K562 (cell line): ENCODE results near the gene HNRNPH1. TPM values are rescaled to one million over a fixed set of nuclear protein-coding genes. Genes with fewer than 3 reads are reported as not detected.

Experiments
- ATAC-seq: fragments of 200-7000 bp; cut with Tn5 transposase; 3 replicates; pipeline ENCODE4 v1.9.1; 2020; ENCODE audit warnings: moderate library complexity
- Bru-seq: library from RNA; stranded (reverse); fragments of 400-500 nt; gene quantifications from one replicate; lab custom pipeline; 2021; lab: Mats Ljungman, UMichigan
- BruChase-seq, 2 experiments: library from RNA; stranded (reverse); fragments of 400-500 nt; gene quantifications; one replicate each; lab custom pipeline; 2021; lab: Mats Ljungman, UMichigan
- BruUV-seq: library from RNA; stranded (reverse); fragments of 400-500 nt; replicated peaks from 2 replicates; lab custom pipeline; 2021; lab: Mats Ljungman, UMichigan
- CTCF ChIA-PET: fragments of 300-600 bp; formaldehyde crosslinking; extraction: SDS; loops from one replicate; lab custom pipeline; 2021; ENCODE audit warnings: low intra/inter-chr PET ratio; lab: Yijun Ruan, JAX
- POLR2A ChIA-PET: fragments of 300-600, 350-650 bp; sonication (Branson Sonifier 250); formaldehyde crosslinking; extraction: SDS; loops from one replicate; lab custom pipeline; 2021; ENCODE audit warnings: antibody characterized with exemption, inconsistent platforms; lab: Yijun Ruan, JAX
- DNase-seq, 4 experiments: peaks; one replicate each; pipeline versions ENCODE4 v3.0.0 to v3.0.0-alpha.2; 2011 to 2018; ENCODE audit warnings: low spot score in 3 of 4, mixed read lengths in 3 of 4; ENCODE audit errors: extremely low read depth in 1 of 4
- FAIRE-seq: peaks from 2 replicates; lab custom pipeline; 2011; peaks lifted over from hg19 to GRCh38; lab: Jason Lieb, UNC
- H2AFZ ChIP-seq: 2 replicates; pipeline ENCODE4 v1.6.0; 2011; ENCODE audit warnings: low read depth, low read length, control low read depth, inconsistent platforms
- H3K27ac ChIP-seq: fragments of 200-600 bp; 3 replicates; pipeline ENCODE4 v1.8.0; 2011; ENCODE audit warnings: low read depth, mild to moderate bottlenecking, control low read depth, inconsistent platforms, low read length, moderate library complexity, mixed read lengths; ENCODE audit errors: extremely low read depth
- H3K27me3 ChIP-seq, 2 experiments: fragments of 300-600 bp in 1 of 2; 2 replicates in 1 of 2; 3 replicates in 1 of 2; pipeline versions ENCODE4 v1.6.0 to v1.8.0; 2011; ENCODE audit warnings: inconsistent platforms in 2 of 2, low read length in 2 of 2, mild to moderate bottlenecking in 1 of 2, mixed read lengths in 1 of 2, moderate library complexity in 1 of 2; ENCODE audit not compliant: control insufficient read depth in 2 of 2, insufficient read depth in 2 of 2
- H3K36me3 ChIP-seq: fragments of 300-600 bp; 3 replicates; pipeline ENCODE4 v1.8.0; 2011; ENCODE audit warnings: mild to moderate bottlenecking, low read length, inconsistent platforms; ENCODE audit not compliant: control insufficient read depth, insufficient read depth
- H3K4me1 ChIP-seq, 2 experiments: fragments of 200-600 bp in 1 of 2; replicated peaks in 1 of 2; 2 replicates in 1 of 2; 3 replicates in 1 of 2; pipeline versions ENCODE4 v1.5.1 to v1.8.0; 2011; ENCODE audit warnings: inconsistent platforms in 2 of 2, low read length in 2 of 2, mild to moderate bottlenecking in 1 of 2, mixed read lengths in 1 of 2, moderate library complexity in 1 of 2; ENCODE audit not compliant: control insufficient read depth in 2 of 2, insufficient read depth in 2 of 2
- H3K4me2 ChIP-seq: 2 replicates; pipeline ENCODE4 v1.6.1; 2011; ENCODE audit warnings: low read length, control low read depth, inconsistent platforms, mixed read lengths; ENCODE audit not compliant: insufficient read depth
- H3K4me3 ChIP-seq: fragments of 200-600 bp; sonication (generic), shearing (Covaris generic); 2 replicates; pipeline ENCODE4 v1.5.1; 2016; ENCODE audit warnings: control low read depth, inconsistent platforms
- H3K79me2 ChIP-seq: fragments of 200-600 bp; 3 replicates; pipeline ENCODE4 v1.8.0; 2011; ENCODE audit warnings: low read length, inconsistent platforms; ENCODE audit not compliant: control insufficient read depth, insufficient read depth
- H3K9ac ChIP-seq, 2 experiments: 2 replicates each; pipeline versions ENCODE4 v1.6.0 to v1.6.1; 2011; ENCODE audit warnings: low read depth in 2 of 2, low read length in 2 of 2, control low read depth in 1 of 2, inconsistent platforms in 1 of 2, mild to moderate bottlenecking in 1 of 2, mixed read lengths in 1 of 2; ENCODE audit not compliant: insufficient read depth in 1 of 2
- H3K9me1 ChIP-seq: one replicate; pipeline ENCODE4 v1.6.0; 2011; ENCODE audit warnings: inconsistent platforms, mild to moderate bottlenecking, low read length, moderate library complexity; ENCODE audit not compliant: control insufficient read depth, insufficient read depth
- H3K9me3 ChIP-seq: replicated peaks from 2 replicates; pipeline ENCODE4 v1.5.1; 2011; ENCODE audit warnings: low read depth, low read length, inconsistent platforms; ENCODE audit not compliant: control insufficient read depth, insufficient read depth
- H4K20me1 ChIP-seq: replicated peaks from 2 replicates; pipeline ENCODE4 v1.6.1; 2011; ENCODE audit warnings: low read length, inconsistent platforms, mixed read lengths; ENCODE audit not compliant: control insufficient read depth, insufficient read depth
- MIER1 ChIP-seq: fragments of 450-650 bp; IDR thresholded peaks from 2 replicates; pipeline ENCODE4 v1.6.1; 2016; ENCODE audit warnings: antibody characterized with exemption, mild to moderate bottlenecking, low read depth
- ZC3H4 ChIP-seq: sonication (generic); formaldehyde crosslinking; IDR thresholded peaks from 2 replicates; pipeline ENCODE4 v1.9.0; 2021; ENCODE audit warnings: missing genetic modification reagents, borderline replicate concordance
- ZNF282 ChIP-seq: sonication (generic); formaldehyde crosslinking; IDR thresholded peaks from 2 replicates; pipeline ENCODE4 v1.8.1; 2023; ENCODE audit warnings: missing genetic modification reagents
- ZNF77 ChIP-seq: fragments of 250-450 bp; sonication (Bioruptor Pico); IDR thresholded peaks from 2 replicates; pipeline ENCODE4 v1.5.0; 2020
- WGBS: fragments of 100-300 bp; shearing (Covaris generic); methylation state at CpG from one replicate; pipeline ENCODE4 v1.1.6; 2016; ENCODE audit warnings: low coverage, mixed read lengths; ENCODE audit not compliant: insufficient coverage; ENCODE audit errors: missing lambda C conversion rate; 5-methylcytosine and 5-hydroxymethylcytosine counted together
- in situ Hi-C: fragments of 300-500 bp; cut with MboI; formaldehyde crosslinking; loops from 4 replicates; pipeline ENCODE4 v1.15.0; 2018; ENCODE audit warnings: inconsistent platforms, mixed read lengths
- intact Hi-C: fragments of 100-400 bp; cut with micrococcal nuclease; formaldehyde crosslinking; loops from 2 replicates; pipeline ENCODE4 v1.14.2; 2022
- long read RNA-seq, 3 experiments: library from polyadenylated mRNA in 2 of 3; library from RNA in 1 of 3; unstranded in 2 of 3; stranded (forward) in 1 of 3; transcript quantifications; one replicate each; pipeline ENCODE4 v2.0.0, GENCODE V29; 2019 to 2022
- polyA minus RNA-seq, 3 experiments: library from RNA; depleted of rRNA, polyadenylated mRNA; stranded (reverse); fragments of >200 nt; gene quantifications; 2 replicates each; pipeline ENCODE4 v1.2.3, GENCODE V29; 2011
- polyA plus RNA-seq, 8 experiments: library from polyadenylated mRNA; depleted of rRNA in 4 of 8; stranded (reverse) in 5 of 8; unstranded in 3 of 8; fragments of >200 nt; fragmentation: Nextera tagmentation in 2 of 8; fragmentation: Illumina TruSeq in 1 of 8; extraction: Ambion mirVana in 2 of 8; extraction: Trizol in 1 of 8; gene quantifications; 2 replicates each; pipeline versions ENCODE4 v1.2.1 to v1.2.3, GENCODE V29; 2011 to 2014; ENCODE audit warnings: inconsistent platforms in 1 of 8, missing spikeins in 1 of 8
- total RNA-seq, 7 experiments: library from RNA; depleted of rRNA in 6 of 7; stranded (reverse); fragments of >200 nt in 6 of 7; fragmentation: Illumina TruSeq in 2 of 7; extraction: Trizol in 2 of 7; gene quantifications; 2 replicates each; pipeline versions ENCODE4 v1.2.1 to v1.2.3, GENCODE V29; 2011 to 2021; ENCODE audit warnings: low replicate concordance in 1 of 7
- TF ChIP-seq, protein P1 (sequence below): sonication (generic); formaldehyde crosslinking; IDR thresholded peaks from 2 replicates; pipeline ENCODE4 v1.8.1; 2023; ENCODE audit warnings: mild to moderate bottlenecking, missing genetic modification reagents
- TF ChIP-seq, protein P2 (sequence below): fragments of 200-800 bp; sonication (Bioruptor generic); IDR thresholded peaks from 2 replicates; pipeline ENCODE4 v1.6.1; 2017; ENCODE audit warnings: missing genetic modification characterization, missing compliant biosample characterization
- TF ChIP-seq, protein P3 (sequence below): fragments of 250-450 bp; sonication (Bioruptor Pico); IDR thresholded peaks from 2 replicates; pipeline ENCODE4 v1.8.0; 2021; ENCODE audit warnings: moderate library complexity, mild to moderate bottlenecking, inconsistent platforms

HNRNPH1 gene, protein sequence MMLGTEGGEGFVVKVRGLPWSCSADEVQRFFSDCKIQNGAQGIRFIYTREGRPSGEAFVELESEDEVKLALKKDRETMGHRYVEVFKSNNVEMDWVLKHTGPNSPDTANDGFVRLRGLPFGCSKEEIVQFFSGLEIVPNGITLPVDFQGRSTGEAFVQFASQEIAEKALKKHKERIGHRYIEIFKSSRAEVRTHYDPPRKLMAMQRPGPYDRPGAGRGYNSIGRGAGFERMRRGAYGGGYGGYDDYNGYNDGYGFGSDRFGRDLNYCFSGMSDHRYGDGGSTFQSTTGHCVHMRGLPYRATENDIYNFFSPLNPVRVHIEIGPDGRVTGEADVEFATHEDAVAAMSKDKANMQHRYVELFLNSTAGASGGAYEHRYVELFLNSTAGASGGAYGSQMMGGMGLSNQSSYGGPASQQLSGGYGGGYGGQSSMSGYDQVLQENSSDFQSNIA
- 1,523 and 3,571 TPM in 2 replicates for total RNA-seq (2011; cell fraction: chromatin; rRNA removed; ENCODE audit: low replicate concordance)
- 1,055 and 1,232 TPM in 2 replicates for total RNA-seq (2011; cell fraction: nucleolus; rRNA removed)
- 1,271 and 1,326 TPM in 2 replicates for total RNA-seq (2011; cell fraction: nucleoplasm; rRNA removed)
- 570 and 600 TPM in 2 replicates for total RNA-seq (2014; rRNA removed)
- 611 and 618 TPM in 2 replicates for total RNA-seq (2014; rRNA removed; fragmentation: Illumina TruSeq; extraction: Trizol)
- 613 and 656 TPM in 2 replicates for total RNA-seq (2015; rRNA removed; fragmentation: Illumina TruSeq; extraction: Trizol)
- total RNA-seq (2021) = 544 and 561 TPM in 2 replicates
- polyA plus RNA-seq (2011; rRNA removed) = 418 and 441 TPM in 2 replicates
- polyA plus RNA-seq (2011; cell fraction: cytosol; rRNA removed) = 97.0 and 189 TPM in 2 replicates
- 1,217 and 1,257 TPM in 2 replicates for polyA plus RNA-seq (2011; cell fraction: nucleus; rRNA removed)
- polyA plus RNA-seq (2012) = 259 and 470 TPM in 2 replicates
- 445 and 534 TPM in 2 replicates for polyA plus RNA-seq (2014; fragmentation: Illumina TruSeq; extraction: Trizol)
- polyA plus RNA-seq (2014; fragmentation: Nextera tagmentation; extraction: Ambion mirVana) = 100 to 1,000 TPM; 103 to 128 TPM
- polyA plus RNA-seq (2014; rRNA removed) = 574 and 644 TPM in 2 replicates
- 902 and 960 TPM in 2 replicates for polyA minus RNA-seq (2011; rRNA and poly(A)+ RNA removed)
- 599 and 712 TPM in 2 replicates for polyA minus RNA-seq (2011; cell fraction: cytosol; rRNA and poly(A)+ RNA removed)
- 1,471 and 2,216 TPM in 2 replicates for polyA minus RNA-seq (2011; cell fraction: nucleus; rRNA and poly(A)+ RNA removed)
- Bru-seq, nascent RNA = percentile 100 among the genes with signal in this experiment
- percentile 100 among the genes with signal in this experiment for BruChase-seq, experiment 1, labeled RNA remaining after a 2-hour chase
- BruChase-seq, experiment 2, labeled RNA remaining after a 6-hour chase = percentile 100 among the genes with signal in this experiment
- long read RNA-seq, experiment 1, transcript HNRNPH1-204 (14 exons, 2,248 nt) = minor isoform, 128 of 519 reads
- long read RNA-seq, experiment 1, transcript HNRNPH1-203 (14 exons, 2,279 nt) = major isoform, 156 of 519 reads
- long read RNA-seq, experiment 1, transcript HNRNPH1-202 (13 exons, 3,667 nt) = minor isoform, 13 of 519 reads
- long read RNA-seq, experiment 1, partial matches to known transcripts = 44 of 519 reads
- long read RNA-seq, experiment 1, other reads (novel, unspliced or antisense) = 175 of 519 reads
- long read RNA-seq, experiment 2, transcript HNRNPH1-203 (14 exons, 2,279 nt) = major isoform, 18 of 146 reads
- long read RNA-seq, experiment 2, transcript HNRNPH1-202 (13 exons, 3,667 nt) = minor isoform, 6 of 146 reads
- long read RNA-seq, experiment 2, transcript HNRNPH1-204 (14 exons, 2,248 nt) = minor isoform, 8 of 146 reads
- long read RNA-seq, experiment 2, partial matches to known transcripts = 22 of 146 reads
- long read RNA-seq, experiment 2, other reads (novel, unspliced or antisense) = 89 of 146 reads
- long read RNA-seq, experiment 3, transcript HNRNPH1-203 (14 exons, 2,279 nt) = major isoform, 27 of 307 reads
- long read RNA-seq, experiment 3, transcript HNRNPH1-204 (14 exons, 2,248 nt) = minor isoform, 20 of 307 reads
- long read RNA-seq, experiment 3, partial matches to known transcripts = 12 of 307 reads
- long read RNA-seq, experiment 3, other reads (novel, unspliced or antisense) = 242 of 307 reads

DNA sequence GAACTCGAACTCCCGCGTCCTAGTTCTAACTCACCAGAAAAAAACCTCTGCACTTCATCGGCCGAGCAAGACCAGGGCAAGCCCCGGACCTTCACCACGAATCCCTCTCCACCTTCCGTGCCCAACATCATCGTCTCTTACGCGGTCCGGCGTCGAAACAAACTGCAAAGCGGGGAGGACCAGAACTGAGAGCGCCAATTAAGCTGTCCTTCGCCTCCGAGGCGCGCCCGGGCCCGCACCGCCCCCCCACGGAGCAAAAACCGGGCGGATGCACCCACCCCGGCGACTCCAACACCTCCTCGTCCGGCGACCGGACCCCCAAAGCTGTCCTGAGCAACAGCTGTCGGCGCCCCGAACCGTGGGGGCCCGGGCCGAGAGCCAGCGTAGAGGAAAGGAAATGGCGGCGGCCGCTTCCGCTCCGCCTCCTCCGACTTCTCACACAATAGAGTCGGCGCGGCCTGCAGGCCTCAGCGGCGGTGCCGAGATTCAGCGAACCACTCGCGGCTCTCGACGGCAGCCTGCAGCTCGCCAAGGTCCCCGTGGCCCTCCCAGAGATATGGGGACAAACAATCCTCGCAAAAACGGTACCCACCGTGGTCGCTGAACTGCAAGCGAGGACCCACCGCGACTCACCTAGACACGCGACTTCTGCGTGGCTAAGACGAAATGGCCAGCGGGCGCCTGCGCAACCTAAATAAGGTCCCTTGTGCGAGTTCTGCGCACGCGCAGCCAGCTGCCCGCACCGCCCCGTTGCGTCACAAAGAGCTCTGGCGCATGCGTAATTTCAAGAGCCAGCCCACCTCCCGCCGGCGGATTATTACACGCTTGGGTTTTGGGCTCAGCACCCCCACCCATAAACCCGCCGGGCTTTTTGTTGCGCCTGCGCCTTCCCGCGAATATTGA is at the start of gene HNRNPH1:
Gene HNRNPH1, minus strand, starts transcription at position 669 of the 903 bp plus-strand sequence. Its CDS starts 538 bp downstream, at position 131.
- Histone ChIP-seq H3K9ac (peak within 1 kb of the TSS; percentile 97 to 100), H3K79me2 (peaks cover 63% of the 10 kb centered on the region), H3K27ac (peak within 1 kb of the TSS; percentile 99), H3K9me1 (no peaks in the 10 kb centered on the region), H3K4me2 (peak within 1 kb of the TSS; percentile 93), H3K4me3 (peak within 1 kb of the TSS; percentile 95), H3K27me3 (no peaks in the 10 kb centered on the region), H4K20me1 (peaks cover 40% of the 10 kb centered on the region), H3K9me3 (no peaks in the 10 kb centered on the region), H3K4me1 (peaks cover 20 to 35% of the 10 kb centered on the region in 2 experiments), H2AFZ (peak within 1 kb of the TSS; percentile 87), H3K36me3 (peaks cover 43% of the 10 kb centered on the region)
- FAIRE-seq = peak; percentile 86
- intact Hi-C loops (loop anchor here (2.0 to 5.0 kb wide), 3 partner anchors 71 to 199 kb away; partner anchors contain the start of genes CANX, RUFY1 and SQSTM1), in situ Hi-C loops (no loop called here)
- peak; percentile 79 for ATAC-seq
- CTCF ChIA-PET = no interaction called here
- under 1% methylated on average over 90 of the region's 92 CpGs for WGBS
- POLR2A ChIA-PET = interaction anchor here (0.5 to 6.6 kb wide), 41 partner anchors 10 to 1419 kb away, joined by 3 to 181 read pairs (median 4); partner anchors contain the start of genes CBY3, HNRNPAB, MAML1 and RUFY1
- DNase-seq = peak; percentile 96 to 99 (median 98)
- BruUV-seq = TSS peak; percentile 24
- TF ChIP-seq ZC3H4 (CRISPR knock-in tag) = peak; percentile 97
- TF ChIP-seq, protein P1, sequence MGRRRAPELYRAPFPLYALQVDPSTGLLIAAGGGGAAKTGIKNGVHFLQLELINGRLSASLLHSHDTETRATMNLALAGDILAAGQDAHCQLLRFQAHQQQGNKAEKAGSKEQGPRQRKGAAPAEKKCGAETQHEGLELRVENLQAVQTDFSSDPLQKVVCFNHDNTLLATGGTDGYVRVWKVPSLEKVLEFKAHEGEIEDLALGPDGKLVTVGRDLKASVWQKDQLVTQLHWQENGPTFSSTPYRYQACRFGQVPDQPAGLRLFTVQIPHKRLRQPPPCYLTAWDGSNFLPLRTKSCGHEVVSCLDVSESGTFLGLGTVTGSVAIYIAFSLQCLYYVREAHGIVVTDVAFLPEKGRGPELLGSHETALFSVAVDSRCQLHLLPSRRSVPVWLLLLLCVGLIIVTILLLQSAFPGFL (CRISPR knock-in tag) = 0 out of 2 replicates have a peak, but pooled peaks have one; percentile 98
- TF ChIP-seq ZNF77 (CRISPR knock-in tag) = no peak
- TF ChIP-seq, protein P2, sequence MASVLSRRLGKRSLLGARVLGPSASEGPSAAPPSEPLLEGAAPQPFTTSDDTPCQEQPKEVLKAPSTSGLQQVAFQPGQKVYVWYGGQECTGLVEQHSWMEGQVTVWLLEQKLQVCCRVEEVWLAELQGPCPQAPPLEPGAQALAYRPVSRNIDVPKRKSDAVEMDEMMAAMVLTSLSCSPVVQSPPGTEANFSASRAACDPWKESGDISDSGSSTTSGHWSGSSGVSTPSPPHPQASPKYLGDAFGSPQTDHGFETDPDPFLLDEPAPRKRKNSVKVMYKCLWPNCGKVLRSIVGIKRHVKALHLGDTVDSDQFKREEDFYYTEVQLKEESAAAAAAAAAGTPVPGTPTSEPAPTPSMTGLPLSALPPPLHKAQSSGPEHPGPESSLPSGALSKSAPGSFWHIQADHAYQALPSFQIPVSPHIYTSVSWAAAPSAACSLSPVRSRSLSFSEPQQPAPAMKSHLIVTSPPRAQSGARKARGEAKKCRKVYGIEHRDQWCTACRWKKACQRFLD (CRISPR knock-in tag) = no peak
- TF ChIP-seq, protein P3, sequence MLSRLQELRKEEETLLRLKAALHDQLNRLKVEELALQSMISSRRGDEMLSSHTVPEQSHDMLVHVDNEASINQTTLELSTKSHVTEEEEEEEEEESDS (CRISPR knock-in tag) = no peak
- TF ChIP-seq MIER1 = no peak
- no peak for TF ChIP-seq ZNF282
